Stimulated activated effector memory CD8-positive, alpha-beta T cell treated with anti-CD3 and anti-CD28 coated beads, Interleukin-12 subunit alpha, Interleukin-12 subunit beta, amount 100 ng/mL, for 72 hours (primary cell): Measurements from ENCODE around the gene HOXD3.

Source experiments
- ATAC-seq: fragments of 150-1000 bp; cut with Tn5 transposase; 2 replicates; pipeline ENCODE4 v1.10.0; 2021
- DNase-seq, 2 donors: peaks; one replicate each; pipeline ENCODE4 v3.0.0; 2021 to 2022; ENCODE audit warnings: low spot score in 2 of 2
- H3K27ac Mint-ChIP-seq: one replicate; pipeline ENCODE4 v1.8.0; 2022; ENCODE audit warnings: mild to moderate bottlenecking, mixed read lengths
- H3K36me3 Mint-ChIP-seq: one replicate; pipeline ENCODE4 v1.8.0; 2022; ENCODE audit warnings: mild to moderate bottlenecking, mixed read lengths
- H3K4me1 Mint-ChIP-seq: one replicate; pipeline ENCODE4 v1.8.0; 2022; ENCODE audit warnings: mixed read lengths
- H3K4me3 Mint-ChIP-seq: one replicate; pipeline ENCODE4 v1.8.0; 2022; ENCODE audit warnings: mild to moderate bottlenecking, mixed read lengths
- H3K9me3 Mint-ChIP-seq: one replicate; pipeline ENCODE4 v1.8.0; 2022; ENCODE audit warnings: mixed read lengths

The HOXD3 gene

GRCh38 chr2:176117823-176118371 is 39.2 kb upstream of the HOXD3 start:
- Mint-ChIP-seq H3K4me1 (peaks cover 12% of the 10 kb centered on the region), H3K4me3 (no peak overlapping the region), H3K9me3 (no peaks in the 10 kb centered on the region), H3K36me3 (peaks cover under 1% of the 10 kb centered on the region), H3K27ac (no peak overlapping the region)
- no peak for ATAC-seq
- no peak for DNase-seq

GRCh38 chr2:176118601-176119339 is 38.3 kb upstream of the HOXD3 start:
- peak overlapping the region; percentile 20 for H3K4me3 Mint-ChIP-seq
- H3K27ac Mint-ChIP-seq, result no peak overlapping the region
- H3K4me1 Mint-ChIP-seq, result peaks cover 15% of the 10 kb centered on the region
- DNase-seq (no peak), ATAC-seq (no peak)
- peaks cover 9% of the 10 kb centered on the region for H3K36me3 Mint-ChIP-seq
- no peaks in the 10 kb centered on the region for H3K9me3 Mint-ChIP-seq

GRCh38 chr2:176120364-176121189 is 36.5 kb upstream of the HOXD3 start:
- no peak overlapping the region for H3K27ac Mint-ChIP-seq
- no peak for DNase-seq
- no peaks in the 10 kb centered on the region for H3K9me3 Mint-ChIP-seq
- peaks cover 19% of the 10 kb centered on the region for H3K4me1 Mint-ChIP-seq
- H3K4me3 Mint-ChIP-seq, result no peak overlapping the region
- H3K36me3 Mint-ChIP-seq, result peaks cover 9% of the 10 kb centered on the region
- ATAC-seq, result no peak

- ATAC-seq (no peak), DNase-seq (no peak)
- Mint-ChIP-seq H3K36me3 (peaks cover 9% of the 10 kb centered on the region), H3K27ac (no peak overlapping the region), H3K9me3 (no peaks in the 10 kb centered on the region), H3K4me3 (no peak overlapping the region), H3K4me1 (peaks cover 19% of the 10 kb centered on the region)
Observed at GRCh38 chr2:176121190-176122051, 35.7 kb upstream of the HOXD3 start.

GRCh38 chr2:176122052-176122682 is 34.9 kb upstream of the HOXD3 start:
- peaks cover 19% of the 10 kb centered on the region for H3K4me1 Mint-ChIP-seq
- H3K27ac Mint-ChIP-seq, result no peak overlapping the region
- peaks cover 9% of the 10 kb centered on the region for H3K36me3 Mint-ChIP-seq
- DNase-seq, result no peak
- no peak overlapping the region for H3K4me3 Mint-ChIP-seq
- no peak for ATAC-seq
- H3K9me3 Mint-ChIP-seq, result no peaks in the 10 kb centered on the region

- Mint-ChIP-seq H3K4me3 (peak within 1 kb of the TSS; percentile 9), H3K9me3 (no peaks in the 10 kb centered on the region), H3K27ac (no peak within 1 kb of the TSS), H3K36me3 (peaks cover 9% of the 10 kb centered on the region), H3K4me1 (peaks cover 19% of the 10 kb centered on the region)
- peak; percentile 31 for ATAC-seq
- no peak for DNase-seq
Observed at GRCh38 chr2:176122683-176123410, 34.3 kb upstream of the HOXD3 start, which contains the start of gene HOXD9. Gene HOXD9 (plus strand): TSS chr2:176122719. CDS start chr2:176122769, 50 bp downstream.

GRCh38 chr2:176123411-176124109 is 33.5 kb upstream of the HOXD3 start:
- no peaks in the 10 kb centered on the region for H3K9me3 Mint-ChIP-seq
- H3K4me3 Mint-ChIP-seq, result peak overlapping the region; percentile 9
- H3K27ac Mint-ChIP-seq, result no peak overlapping the region
- H3K4me1 Mint-ChIP-seq, result peaks cover 18% of the 10 kb centered on the region
- no peak for ATAC-seq
- DNase-seq, result no peak
- H3K36me3 Mint-ChIP-seq, result peaks cover 15% of the 10 kb centered on the region

GRCh38 chr2:176124110-176124946 is 32.8 kb upstream of the HOXD3 start:
- ATAC-seq, result no peak
- peak overlapping the region; percentile 9 for H3K4me3 Mint-ChIP-seq
- no peak overlapping the region for H3K27ac Mint-ChIP-seq
- H3K4me1 Mint-ChIP-seq, result peaks cover 19% of the 10 kb centered on the region
- H3K9me3 Mint-ChIP-seq, result no peaks in the 10 kb centered on the region
- H3K36me3 Mint-ChIP-seq, result peaks cover 15% of the 10 kb centered on the region
- no peak for DNase-seq

- H3K36me3 Mint-ChIP-seq, result peaks cover 15% of the 10 kb centered on the region
- DNase-seq (no peak), ATAC-seq (no peak)
- no peak overlapping the region for H3K4me3 Mint-ChIP-seq
- H3K4me1 Mint-ChIP-seq, result peaks cover 19% of the 10 kb centered on the region
- no peak overlapping the region for H3K27ac Mint-ChIP-seq
- no peaks in the 10 kb centered on the region for H3K9me3 Mint-ChIP-seq
Observed at GRCh38 chr2:176124947-176125771, 31.9 kb upstream of the HOXD3 start.

- Mint-ChIP-seq H3K9me3 (no peaks in the 10 kb centered on the region), H3K4me3 (no peak overlapping the region), H3K27ac (no peak overlapping the region), H3K36me3 (peaks cover 17% of the 10 kb centered on the region), H3K4me1 (peaks cover 21% of the 10 kb centered on the region)
- ATAC-seq (no peak), DNase-seq (no peak)
Observed at GRCh38 chr2:176125772-176126054, 31.4 kb upstream of the HOXD3 start.

- peaks cover 25% of the 10 kb centered on the region for H3K36me3 Mint-ChIP-seq
- no peak overlapping the region for H3K27ac Mint-ChIP-seq
- H3K4me3 Mint-ChIP-seq, result no peak overlapping the region
- H3K9me3 Mint-ChIP-seq, result no peaks in the 10 kb centered on the region
- no peak for ATAC-seq
- DNase-seq, result peak; percentile 51 to 73
- H3K4me1 Mint-ChIP-seq, result peaks cover 28% of the 10 kb centered on the region
Observed at GRCh38 chr2:176126929-176127773, 30.0 kb upstream of the HOXD3 start.

GRCh38 chr2:176127774-176128072 is 29.4 kb upstream of the HOXD3 start:
- Mint-ChIP-seq H3K9me3 (no peaks in the 10 kb centered on the region), H3K36me3 (peaks cover 25% of the 10 kb centered on the region), H3K4me1 (peaks cover 34% of the 10 kb centered on the region), H3K27ac (no peak overlapping the region), H3K4me3 (no peak overlapping the region)
- no peak for DNase-seq
- no peak for ATAC-seq
